Osteoblast (primary cell): Measurements from ENCODE around the gene ADGRL2. TPM values are rescaled to one million over a fixed set of nuclear protein-coding genes. Genes with fewer than 3 reads are reported as not detected.

ENCODE experiments used
- DNase-seq: peaks from one replicate; pipeline ENCODE4 v3.0.0; 2011; ENCODE audit warnings: low spot score, mixed read lengths; ENCODE audit not compliant: insufficient read length; ENCODE audit errors: missing footprints
- H2AFZ ChIP-seq: 2 replicates; pipeline ENCODE4 v1.6.0; 2011; ENCODE audit warnings: mild to moderate bottlenecking, low read length
- H3K27ac ChIP-seq: 2 replicates; pipeline ENCODE4 v1.5.1; 2011; ENCODE audit warnings: mild to moderate bottlenecking, low read depth, low read length, moderate library complexity
- H3K27me3 ChIP-seq: 2 replicates; pipeline ENCODE4 v1.6.0; 2012; ENCODE audit warnings: mild to moderate bottlenecking, control low read depth, inconsistent platforms, low read length, moderate library complexity; ENCODE audit not compliant: insufficient read depth
- H3K36me3 ChIP-seq: 2 replicates; pipeline ENCODE4 v1.5.1; 2011; ENCODE audit warnings: mild to moderate bottlenecking, low read length, control low read depth, moderate library complexity; ENCODE audit not compliant: insufficient read depth
- H3K4me1 ChIP-seq: 2 replicates; pipeline ENCODE4 v1.5.1; 2011; ENCODE audit warnings: mild to moderate bottlenecking, low read length, control low read depth, moderate library complexity; ENCODE audit not compliant: insufficient read depth
- H3K4me2 ChIP-seq: 2 replicates; pipeline ENCODE4 v1.6.0; 2011; ENCODE audit warnings: mild to moderate bottlenecking, low read length; ENCODE audit not compliant: insufficient read depth
- H3K4me3 ChIP-seq: fragments of 200-600 bp; sonication (generic); 3 replicates; pipeline ENCODE4 v1.5.1; 2012; ENCODE audit warnings: mild to moderate bottlenecking, low read length, inconsistent platforms; ENCODE audit not compliant: insufficient read depth
- H3K79me2 ChIP-seq: 2 replicates; pipeline ENCODE4 v1.6.0; 2012; ENCODE audit warnings: mild to moderate bottlenecking, low read length, control low read depth, inconsistent platforms; ENCODE audit not compliant: insufficient read depth
- H3K9me3 ChIP-seq: 2 replicates; pipeline ENCODE4 v1.5.1; 2011; ENCODE audit warnings: low read depth, low read length, control low read depth
- H4K20me1 ChIP-seq: 2 replicates; pipeline ENCODE4 v1.6.0; 2012; ENCODE audit warnings: mild to moderate bottlenecking, low read length, control low read depth; ENCODE audit not compliant: insufficient read depth
- CTCF ChIP-seq: IDR thresholded peaks from 2 replicates; pipeline ENCODE4 v1.5.1; 2011; ENCODE audit warnings: mild to moderate bottlenecking, low read depth, low read length, moderate library complexity; ENCODE audit errors: extremely low read depth
- total RNA-seq: library from RNA; depleted of rRNA; stranded (reverse); fragments of >200 nt; gene quantifications from 2 replicates; pipeline ENCODE4 v1.2.3, GENCODE V29; 2012

Gene ADGRL2
- total RNA-seq, 1 donor, result 55.4 TPM

GRCh38 chr1:81808760-81809159 is 8.0 kb downstream of the ADGRL2 start:
- H3K4me2 ChIP-seq, result no peak overlapping the region
- H3K27ac ChIP-seq, result no peak overlapping the region
- H2AFZ ChIP-seq, result no peak overlapping the region
- no peak for DNase-seq
- H3K9me3 ChIP-seq, result no peaks in the 10 kb centered on the region
- H3K4me3 ChIP-seq, result no peak overlapping the region
- H3K79me2 ChIP-seq, result peaks cover 87% of the 10 kb centered on the region
- TF ChIP-seq CTCF, result peak; percentile 20
- peaks cover 13% of the 10 kb centered on the region for H3K4me1 ChIP-seq
- peaks cover 8% of the 10 kb centered on the region for H3K27me3 ChIP-seq
- H3K36me3 ChIP-seq, result no peaks in the 10 kb centered on the region
- H4K20me1 ChIP-seq, result peaks cover 5% of the 10 kb centered on the region

DNA sequence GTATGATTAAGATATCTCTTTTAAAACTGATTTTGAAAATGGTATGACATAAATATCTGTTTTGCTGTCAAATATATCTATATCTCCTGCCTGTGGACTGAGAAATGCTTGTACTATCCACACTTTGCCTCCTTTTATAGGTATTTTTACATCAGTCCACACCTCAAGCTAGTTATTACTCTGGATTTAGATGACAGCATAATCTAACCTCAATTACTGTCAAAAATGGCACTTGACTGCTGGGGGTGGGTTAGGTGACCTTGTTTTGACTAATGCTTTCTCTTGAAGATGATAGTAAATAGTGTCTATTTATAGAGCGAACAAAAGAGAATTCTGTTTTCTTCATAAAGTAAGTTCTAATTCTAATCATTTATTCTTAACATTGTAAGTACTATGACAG is 9.1 kb downstream of the ADGRL2 start:
- no peaks in the 10 kb centered on the region for H3K9me3 ChIP-seq
- H3K27ac ChIP-seq, result no peak overlapping the region
- H3K4me3 ChIP-seq, result no peak overlapping the region
- no peak for DNase-seq
- H3K4me1 ChIP-seq, result peaks cover 9% of the 10 kb centered on the region
- H3K4me2 ChIP-seq, result no peak overlapping the region
- TF ChIP-seq CTCF, result no peak
- peaks cover 77% of the 10 kb centered on the region for H3K79me2 ChIP-seq
- no peaks in the 10 kb centered on the region for H3K36me3 ChIP-seq
- peaks cover 2% of the 10 kb centered on the region for H4K20me1 ChIP-seq
- H3K27me3 ChIP-seq, result no peaks in the 10 kb centered on the region
- H2AFZ ChIP-seq, result no peak overlapping the region

DNA sequence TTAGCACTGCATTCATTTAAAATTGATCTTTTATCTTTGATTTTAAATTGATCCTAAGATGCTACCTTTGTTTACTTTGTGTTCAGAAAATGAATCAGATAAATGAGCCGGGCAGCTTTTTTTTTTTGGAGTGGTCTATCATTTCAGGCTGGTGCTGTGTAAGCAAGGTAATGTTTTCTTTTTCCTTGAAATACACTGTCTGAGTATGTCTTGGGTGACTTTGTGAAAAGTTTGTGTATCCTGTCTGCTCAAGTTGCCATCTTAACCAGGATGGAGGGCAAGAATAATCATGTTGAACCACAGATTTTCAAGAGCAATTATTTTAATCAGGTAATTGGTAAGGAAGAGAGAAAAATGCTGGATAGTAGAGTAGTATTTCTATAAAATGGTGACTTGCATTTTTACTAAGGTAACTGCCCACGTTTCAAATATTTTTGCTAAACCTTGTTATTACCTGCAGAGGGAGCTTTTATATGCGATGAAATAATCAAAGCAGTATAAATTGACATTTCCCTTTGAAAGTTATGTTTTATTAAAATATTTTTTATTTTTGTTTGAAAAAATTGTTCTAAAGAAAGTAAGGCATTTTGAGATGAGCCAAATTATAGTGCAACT is 11.1 kb downstream of the ADGRL2 start:
- Histone ChIP-seq H3K27me3 (no peaks in the 10 kb centered on the region), H2AFZ (no peak overlapping the region), H3K4me2 (no peak overlapping the region), H3K27ac (peak overlapping the region; percentile 31), H3K79me2 (peaks cover 66% of the 10 kb centered on the region), H3K4me1 (peaks cover 7% of the 10 kb centered on the region), H3K4me3 (no peak overlapping the region), H3K36me3 (no peaks in the 10 kb centered on the region), H4K20me1 (no peaks in the 10 kb centered on the region), H3K9me3 (no peaks in the 10 kb centered on the region)
- DNase-seq, result no peak
- peak; percentile 10 for TF ChIP-seq CTCF

GRCh38 chr1:81812712-81813111 is 12.0 kb downstream of the ADGRL2 start:
- peak; percentile 11 for DNase-seq
- no peak overlapping the region for H2AFZ ChIP-seq
- H3K4me2 ChIP-seq, result no peak overlapping the region
- peaks cover 7% of the 10 kb centered on the region for H3K4me1 ChIP-seq
- no peaks in the 10 kb centered on the region for H3K27me3 ChIP-seq
- H3K27ac ChIP-seq, result no peak overlapping the region
- no peaks in the 10 kb centered on the region for H3K9me3 ChIP-seq
- H4K20me1 ChIP-seq, result no peaks in the 10 kb centered on the region
- no peak for TF ChIP-seq CTCF
- H3K36me3 ChIP-seq, result no peaks in the 10 kb centered on the region
- no peak overlapping the region for H3K4me3 ChIP-seq
- peaks cover 60% of the 10 kb centered on the region for H3K79me2 ChIP-seq
